H1 (cell line): ENCODE data around the gene TRIM9. TPM values are rescaled to one million over a fixed set of nuclear protein-coding genes. Genes with fewer than 3 reads are reported as not detected.

Experiments
- CTCF ChIA-PET: fragments of 300-600 bp; sonication (Branson Sonifier 250); formaldehyde crosslinking; loops from one replicate; lab custom pipeline; 2021; ENCODE audit not compliant: partially characterized antibody; lab: Charles Lee
- POLR2A ChIA-PET: fragments of 300-600 bp; sonication (Branson Sonifier 250); formaldehyde crosslinking; loops from one replicate; lab custom pipeline; 2021; ENCODE audit warnings: inconsistent platforms; ENCODE audit not compliant: partially characterized antibody; lab: Charles Lee
- DNase-seq, 2 experiments: peaks; one replicate each; pipeline versions ENCODE4 v3.0.0 to v3.0.0-alpha.2; 2010 to 2022; ENCODE audit warnings: low spot score in 2 of 2, low read depth in 1 of 2, mixed read lengths in 1 of 2
- FAIRE-seq: peaks from 2 replicates; lab custom pipeline; 2011; peaks lifted over from hg19 to GRCh38; lab: Jason Lieb, UNC
- H2AFZ ChIP-seq: 2 replicates; pipeline ENCODE4 v1.8.1; 2012; ENCODE audit warnings: low read length, inconsistent platforms
- H2AK5ac ChIP-seq: 2 replicates; pipeline ENCODE4 v1.6.1; 2013; ENCODE audit warnings: low read depth, low read length
- H2BK120ac ChIP-seq: replicated peaks from 2 replicates; pipeline ENCODE3; 2013; ENCODE audit warnings: low read depth, low read length, inconsistent platforms
- H2BK12ac ChIP-seq: 2 replicates; pipeline ENCODE4 v1.6.1; 2013; ENCODE audit warnings: low read depth, low read length
- H2BK15ac ChIP-seq: 2 replicates; pipeline ENCODE4 v1.6.1; 2013; ENCODE audit warnings: low read length
- H2BK20ac ChIP-seq: 2 replicates; pipeline ENCODE4 v1.6.1; 2013; ENCODE audit warnings: low read length
- H2BK5ac ChIP-seq: 2 replicates; pipeline ENCODE4 v1.6.1; 2013; ENCODE audit warnings: low read depth, low read length
- H3K14ac ChIP-seq: 2 replicates; pipeline ENCODE4 v1.6.1; 2013; ENCODE audit warnings: inconsistent platforms; ENCODE audit not compliant: insufficient read length
- H3K18ac ChIP-seq: 2 replicates; pipeline ENCODE4 v1.6.1; 2013; ENCODE audit warnings: low read length; ENCODE audit errors: extremely low read depth
- H3K23ac ChIP-seq: 2 replicates; pipeline ENCODE4 v1.6.1; 2013; ENCODE audit warnings: inconsistent platforms; ENCODE audit not compliant: insufficient read length
- H3K23me2 ChIP-seq: 2 replicates; pipeline ENCODE4 v1.6.1; 2013; ENCODE audit warnings: low read depth, low read length
- H3K27ac ChIP-seq: 2 replicates; pipeline ENCODE4 v1.6.1; 2011; ENCODE audit warnings: low read depth, low read length, inconsistent platforms
- H3K27me3 ChIP-seq, 4 experiments: replicated peaks in 1 of 4; 1 replicate in 1 of 4; 2 replicates in 3 of 4; pipeline versions ENCODE4 v1.6.1 to v1.8.1; 2011 to 2013; ENCODE audit warnings: low read length in 3 of 4, mild to moderate bottlenecking in 3 of 4, inconsistent platforms in 2 of 4, mixed read lengths in 2 of 4, moderate library complexity in 1 of 4; ENCODE audit not compliant: control insufficient read depth in 3 of 4, insufficient read depth in 3 of 4; ENCODE audit errors: extremely low read depth in 1 of 4
- H3K36me3 ChIP-seq, 4 experiments: 2 replicates each; pipeline versions ENCODE4 v1.6.1 to v1.8.1; 2011 to 2013; ENCODE audit warnings: mild to moderate bottlenecking in 4 of 4, low read length in 3 of 4, moderate library complexity in 2 of 4, control low read depth in 1 of 4, inconsistent platforms in 1 of 4; ENCODE audit not compliant: insufficient read depth in 4 of 4, control insufficient read depth in 2 of 4
- H3K4ac ChIP-seq: replicated peaks from 2 replicates; pipeline ENCODE3; 2013; ENCODE audit warnings: low read length, low read depth, mixed read lengths, inconsistent platforms; ENCODE audit not compliant: insufficient read length
- H3K4me1 ChIP-seq, 4 experiments: replicated peaks in 1 of 4; 1 replicate in 1 of 4; 2 replicates in 3 of 4; pipeline versions ENCODE4 v1.6.1 to v1.8.1; 2011 to 2013; ENCODE audit warnings: low read length in 3 of 4, inconsistent platforms in 2 of 4, mixed read lengths in 1 of 4; ENCODE audit not compliant: insufficient read depth in 4 of 4, control insufficient read depth in 3 of 4
- H3K4me2 ChIP-seq, 2 experiments: 2 replicates each; pipeline versions ENCODE4 v1.6.1 to v1.8.1; 2011 to 2013; ENCODE audit warnings: low read depth in 2 of 2, low read length in 2 of 2, control low read depth in 1 of 2, inconsistent platforms in 1 of 2, mild to moderate bottlenecking in 1 of 2; ENCODE audit not compliant: insufficient read depth in 1 of 2
- H3K4me3 ChIP-seq, 4 experiments: fragments of 200-600, 300-600 bp in 1 of 4; sonication (generic), shearing (Covaris generic), sonication (Bioruptor Twin) in 1 of 4; 2 replicates each; pipeline versions ENCODE4 v1.5.1 to v1.8.1; 2011 to 2016; ENCODE audit warnings: low read length in 4 of 4, low read depth in 3 of 4, control low read depth in 2 of 4, inconsistent platforms in 2 of 4, mild to moderate bottlenecking in 2 of 4, mixed read lengths in 1 of 4, moderate library complexity in 1 of 4; ENCODE audit not compliant: insufficient read depth in 2 of 4; ENCODE audit errors: extremely low read depth in 1 of 4
- H3K56ac ChIP-seq: replicated peaks from 2 replicates; pipeline ENCODE3; 2013; ENCODE audit warnings: low read depth, mild to moderate bottlenecking, mixed read lengths, low read length, inconsistent platforms; ENCODE audit not compliant: insufficient read length
- H3K79me1 ChIP-seq: 2 replicates; pipeline ENCODE4 v1.6.1; 2013; ENCODE audit warnings: low read depth, low read length, control low read depth
- H3K79me2 ChIP-seq, 2 experiments: 2 replicates each; pipeline versions ENCODE4 v1.6.1 to v1.8.1; 2012 to 2013; ENCODE audit warnings: low read length in 2 of 2, mild to moderate bottlenecking in 2 of 2, inconsistent platforms in 1 of 2; ENCODE audit not compliant: insufficient read depth in 2 of 2, control insufficient read depth in 1 of 2
- H3K9ac ChIP-seq, 4 experiments: replicated peaks in 1 of 4; 1 replicate in 1 of 4; 2 replicates in 3 of 4; pipeline versions ENCODE4 v1.6.1 to v1.8.1; 2011 to 2013; ENCODE audit warnings: low read depth in 3 of 4, low read length in 3 of 4, control low read depth in 2 of 4, mild to moderate bottlenecking in 2 of 4, moderate library complexity in 2 of 4, inconsistent platforms in 1 of 4; ENCODE audit errors: extremely low read depth in 1 of 4
- H3K9me3 ChIP-seq, 2 experiments: 2 replicates each; pipeline versions ENCODE4 v1.6.1 to v1.8.1; 2012 to 2013; ENCODE audit warnings: mild to moderate bottlenecking in 2 of 2, moderate library complexity in 2 of 2, control low read depth in 1 of 2, inconsistent platforms in 1 of 2, low read depth in 1 of 2, low read length in 1 of 2, mixed read lengths in 1 of 2; ENCODE audit not compliant: insufficient read depth in 2 of 2
- H4K20me1 ChIP-seq, 2 experiments: replicated peaks in 1 of 2; 2 replicates each; pipeline versions ENCODE3 to v1.8.1; 2011 to 2013; ENCODE audit warnings: inconsistent platforms in 2 of 2, low read length in 2 of 2, mild to moderate bottlenecking in 1 of 2; ENCODE audit not compliant: insufficient read depth in 2 of 2, control insufficient read depth in 1 of 2
- H4K5ac ChIP-seq: 2 replicates; pipeline ENCODE4 v1.6.1; 2013; ENCODE audit warnings: low read length, low read depth, mixed read lengths, inconsistent platforms; ENCODE audit not compliant: insufficient read length
- H4K8ac ChIP-seq: 2 replicates; pipeline ENCODE4 v1.8.0; 2013; ENCODE audit warnings: mild to moderate bottlenecking, moderate library complexity, low read length, inconsistent platforms; ENCODE audit not compliant: insufficient read depth; ENCODE audit errors: extremely low read depth
- H4K91ac ChIP-seq: replicated peaks from 2 replicates; pipeline ENCODE3; 2013; ENCODE audit warnings: low read length, mixed read lengths, inconsistent platforms; ENCODE audit not compliant: insufficient read length
- SIX5 ChIP-seq: IDR thresholded peaks from 2 replicates; pipeline ENCODE4 v1.6.1; 2011; ENCODE audit warnings: mild to moderate bottlenecking, low read depth, low read length
- WGBS, 2 experiments: shearing (Covaris generic) in 1 of 2; methylation state at CpG; one replicate each; pipeline versions ENCODE4 v1.1.6 to v1.1.7; 2013 to 2015; ENCODE audit warnings: low lambda C conversion rate in 2 of 2, mixed read lengths in 2 of 2, inconsistent platforms in 1 of 2, low coverage in 1 of 2, missing lambda C conversion rate in 1 of 2; ENCODE audit not compliant: insufficient replicate concordance in 2 of 2, insufficient coverage in 1 of 2, insufficient read length in 1 of 2; ENCODE audit errors: extremely low coverage in 1 of 2, missing lambda C conversion rate in 1 of 2; 5-methylcytosine and 5-hydroxymethylcytosine counted together
- polyA plus RNA-seq, 7 experiments: library from polyadenylated mRNA; depleted of rRNA in 3 of 7; stranded (reverse) in 5 of 7; unstranded in 2 of 7; fragments of >200 nt in 5 of 7; fragments of 200-250 nt in 2 of 7; gene quantifications; 1 replicate in 5 of 7; 2 replicates in 1 of 7; 4 replicates in 1 of 7; pipeline versions ENCODE4 v1.2.1 to v1.2.3, GENCODE V29; 2011 to 2013; ENCODE audit warnings: missing spikeins in 2 of 7, mixed read lengths in 2 of 7
- total RNA-seq: library from RNA; stranded (reverse); fragmentation: NEBNext Ultra II Directional; extraction: Animal tissue kit (Norgen Biotek cat#: 25700); gene quantifications from 2 replicates; pipeline ENCODE4 v1.2.1, GENCODE V29; 2021

The TRIM9 gene
- total and polyA plus RNA-seq, 2 of the 8 experiments (the other 6 are each of a cell fraction or from before 2014, with no cell fraction given): 2.7 to 5.4 TPM

- CTCF ChIA-PET: interaction anchor here (0.8 to 1.6 kb wide), 2 partner anchors 18 to 162 kb away, joined by 3 to 5 read pairs; no protein-coding TSS in a partner anchor
- Histone ChIP-seq H4K91ac (no peak overlapping the region), H3K9ac (no peak overlapping the region), H2AFZ (no peak overlapping the region), H3K27ac (no peak overlapping the region), H2BK12ac (no peak overlapping the region), H3K23ac (no peak overlapping the region), H4K5ac (no peak overlapping the region), H3K4me3 (no peak overlapping the region), H4K8ac (no peak overlapping the region), H3K4me1 (no peaks in the 10 kb centered on the region; a peak in 1 of 7 replicates), H2BK20ac (no peak overlapping the region), H2BK5ac (no peak overlapping the region), H3K14ac (no peak overlapping the region), H4K20me1 (no peaks in the 10 kb centered on the region), H3K23me2 (no peaks in the 10 kb centered on the region), H3K4ac (no peak overlapping the region), H3K56ac (no peak overlapping the region), H3K36me3 (no peaks in the 10 kb centered on the region), H2BK120ac (no peak overlapping the region), H3K4me2 (no peak overlapping the region), H3K9me3 (no peaks in the 10 kb centered on the region), H3K18ac (no peak overlapping the region), H3K79me1 (no peaks in the 10 kb centered on the region), H3K27me3 (no peaks in the 10 kb centered on the region), H3K79me2 (no peaks in the 10 kb centered on the region), H2BK15ac (no peak overlapping the region), H2AK5ac (no peak overlapping the region)
- FAIRE-seq (no peak), DNase-seq (no peak)
- WGBS, 2 experiments: 92% methylated on average over 1 of the region's 1 CpG; no CpG with 5 or more reads in 1 of the 2 experiments
- no peak for TF ChIP-seq SIX5
- POLR2A ChIA-PET: no interaction called here
Measured at GRCh38 chr14:51117593-51117992, 22.7 kb upstream of the TRIM9 start.
